Measurements from ENCODE around the gene NUMB.

NUMB gene

DNA sequence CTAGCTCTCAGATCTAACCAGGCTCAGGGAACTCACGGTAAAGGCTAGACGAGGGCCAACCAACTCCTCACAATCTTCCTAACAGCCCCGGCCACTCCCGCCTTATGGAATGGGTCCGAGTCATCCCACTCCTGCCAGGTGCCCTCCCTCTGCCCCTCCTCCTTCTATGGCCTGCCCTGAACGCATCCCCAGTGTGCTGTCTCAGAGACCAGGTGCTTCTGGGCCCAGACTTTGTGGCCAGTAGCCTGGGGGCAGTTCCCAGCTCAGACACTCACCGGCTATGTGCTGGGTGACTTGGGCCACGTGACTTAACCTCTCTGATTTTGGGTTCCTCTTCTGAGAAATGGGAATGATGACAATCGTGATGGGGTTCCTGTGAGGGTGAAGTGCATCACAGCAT, 198.5 kb downstream of the NUMB start:
- TF ChIP-seq, protein P1, sequence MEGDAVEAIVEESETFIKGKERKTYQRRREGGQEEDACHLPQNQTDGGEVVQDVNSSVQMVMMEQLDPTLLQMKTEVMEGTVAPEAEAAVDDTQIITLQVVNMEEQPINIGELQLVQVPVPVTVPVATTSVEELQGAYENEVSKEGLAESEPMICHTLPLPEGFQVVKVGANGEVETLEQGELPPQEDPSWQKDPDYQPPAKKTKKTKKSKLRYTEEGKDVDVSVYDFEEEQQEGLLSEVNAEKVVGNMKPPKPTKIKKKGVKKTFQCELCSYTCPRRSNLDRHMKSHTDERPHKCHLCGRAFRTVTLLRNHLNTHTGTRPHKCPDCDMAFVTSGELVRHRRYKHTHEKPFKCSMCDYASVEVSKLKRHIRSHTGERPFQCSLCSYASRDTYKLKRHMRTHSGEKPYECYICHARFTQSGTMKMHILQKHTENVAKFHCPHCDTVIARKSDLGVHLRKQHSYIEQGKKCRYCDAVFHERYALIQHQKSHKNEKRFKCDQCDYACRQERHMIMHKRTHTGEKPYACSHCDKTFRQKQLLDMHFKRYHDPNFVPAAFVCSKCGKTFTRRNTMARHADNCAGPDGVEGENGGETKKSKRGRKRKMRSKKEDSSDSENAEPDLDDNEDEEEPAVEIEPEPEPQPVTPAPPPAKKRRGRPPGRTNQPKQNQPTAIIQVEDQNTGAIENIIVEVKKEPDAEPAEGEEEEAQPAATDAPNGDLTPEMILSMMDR (conservative IDR thresholded peaks at IDR 0.05; ENCODE audit: low read length) = no peak
- no peak overlapping the region for H3K4me3 ChIP-seq (ENCODE audit: low read length)
- DNase-seq (ENCODE audit: low read depth) = no peak

DNA sequence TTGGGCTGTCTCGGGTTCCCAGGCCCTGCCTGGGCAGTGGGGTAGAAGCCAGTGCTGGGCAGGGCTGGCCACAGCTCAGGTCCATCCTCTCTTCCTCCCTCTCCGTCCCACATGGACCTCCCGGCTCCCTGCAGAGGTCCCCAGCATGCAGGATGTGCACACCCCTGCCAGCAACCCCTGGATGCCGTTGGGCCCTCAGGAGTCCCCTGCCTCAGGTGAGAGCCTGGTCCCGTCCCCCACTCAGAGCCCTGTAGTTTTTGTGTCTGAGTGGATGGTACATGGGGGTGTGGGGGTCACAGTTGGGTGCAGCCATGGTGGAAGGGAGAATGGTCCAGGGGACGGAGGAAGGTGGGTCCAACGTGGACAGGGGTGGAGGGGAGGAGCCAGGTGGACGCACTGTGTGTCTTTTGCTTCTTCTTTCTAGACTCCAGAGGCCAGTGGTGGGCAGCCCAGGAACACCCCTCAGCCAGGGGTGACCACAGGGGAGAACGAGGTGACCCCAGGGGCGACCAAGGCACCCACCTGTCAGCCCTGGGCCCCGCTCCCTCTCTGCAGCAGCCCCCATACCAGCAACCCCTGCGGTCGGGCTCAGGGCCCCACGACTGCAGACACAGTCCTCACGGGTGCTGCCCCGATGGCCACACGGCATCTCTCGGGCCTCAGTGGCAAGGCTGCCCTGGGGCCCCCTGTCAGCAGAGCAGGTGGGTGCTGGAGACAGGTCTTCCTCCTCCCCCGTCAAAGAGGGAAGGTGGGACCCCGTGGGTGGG, 199.3 kb downstream of the NUMB start:
- no peak for DNase-seq (ENCODE audit: low read depth)
- no peak overlapping the region for H3K4me3 ChIP-seq (ENCODE audit: low read length)
- TF ChIP-seq, protein P1 (conservative IDR thresholded peaks at IDR 0.05; ENCODE audit: low read length) = no peak

DNA sequence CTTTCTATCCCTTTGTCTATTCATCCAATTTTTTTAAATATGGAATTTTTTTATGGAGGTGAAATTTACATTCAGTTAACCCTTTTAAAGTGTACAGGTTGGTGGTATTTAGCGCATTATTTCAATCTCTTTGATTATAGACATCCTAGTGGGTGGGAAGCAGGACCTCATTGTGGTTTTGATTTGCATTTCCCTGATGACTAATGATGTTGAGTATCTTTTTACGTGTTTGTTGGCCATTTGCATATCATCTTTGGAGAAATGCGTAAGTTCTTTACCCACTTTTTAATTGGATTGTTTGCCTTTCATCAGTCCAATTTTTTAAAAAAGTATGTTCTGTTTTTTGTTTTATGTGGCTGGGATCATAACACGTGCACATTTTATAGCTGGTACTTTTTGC, 200.3 kb downstream of the NUMB start:
- TF ChIP-seq, protein P1 (conservative IDR thresholded peaks at IDR 0.05; ENCODE audit: low read length) = no peak
- no peak overlapping the region for H3K4me3 ChIP-seq (ENCODE audit: low read length)
- no peak for DNase-seq (ENCODE audit: low read depth)

DNA sequence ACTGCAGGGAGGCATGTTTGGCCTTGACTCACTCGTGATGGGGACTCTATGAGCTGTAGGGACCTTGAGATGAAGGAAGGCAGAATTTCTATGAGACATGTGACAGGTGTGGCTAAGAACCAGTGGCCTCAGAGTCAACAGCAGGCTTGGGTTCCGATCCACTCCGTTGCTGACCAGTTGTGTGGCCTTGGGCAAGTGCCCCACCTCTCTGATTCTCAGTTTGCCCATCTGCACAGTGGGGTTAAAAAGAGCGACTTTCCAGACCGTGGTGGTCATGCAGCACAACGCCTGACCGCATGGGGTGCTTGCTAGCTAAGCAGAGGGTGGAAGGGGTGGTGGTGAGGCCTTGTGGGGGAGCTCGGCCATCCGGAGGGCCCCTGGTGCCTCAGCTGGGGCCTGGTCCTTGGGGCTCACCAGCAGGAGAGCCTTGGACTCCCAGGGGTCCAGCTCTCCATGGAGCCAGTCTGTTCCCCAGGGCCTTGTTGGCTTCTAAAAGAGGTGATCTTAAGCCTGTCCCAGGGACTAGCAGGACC, 202.6 kb downstream of the NUMB start:
- TF ChIP-seq, protein P1 (conservative IDR thresholded peaks at IDR 0.05; ENCODE audit: low read length) = no peak
- H3K4me3 ChIP-seq (ENCODE audit: low read length) = no peak overlapping the region
- no peak for DNase-seq (ENCODE audit: low read depth)

DNA sequence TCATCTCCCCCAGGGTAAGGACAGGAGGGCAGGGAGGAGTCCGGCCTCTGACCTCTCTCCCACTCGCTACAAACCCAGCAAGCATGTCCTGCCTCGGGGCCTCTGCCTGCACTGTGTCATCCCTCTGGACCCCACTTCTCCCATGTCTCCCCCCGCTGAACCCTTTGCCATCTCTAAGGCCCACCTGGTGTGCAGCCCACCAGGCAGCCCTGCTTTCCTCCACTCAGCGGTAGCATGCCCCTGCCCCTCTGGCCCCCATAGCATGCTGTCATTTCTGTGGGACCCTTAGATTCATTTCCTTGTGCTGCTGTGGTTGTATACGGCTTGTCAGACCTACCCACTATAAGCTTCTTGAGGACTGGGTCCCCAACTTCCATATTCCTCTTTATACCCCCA, 203.3 kb downstream of the NUMB start:
- no peak overlapping the region for H3K4me3 ChIP-seq (ENCODE audit: low read length)
- DNase-seq (ENCODE audit: low read depth) = no peak
- TF ChIP-seq, protein P1 (conservative IDR thresholded peaks at IDR 0.05; ENCODE audit: low read length) = no peak

DNA sequence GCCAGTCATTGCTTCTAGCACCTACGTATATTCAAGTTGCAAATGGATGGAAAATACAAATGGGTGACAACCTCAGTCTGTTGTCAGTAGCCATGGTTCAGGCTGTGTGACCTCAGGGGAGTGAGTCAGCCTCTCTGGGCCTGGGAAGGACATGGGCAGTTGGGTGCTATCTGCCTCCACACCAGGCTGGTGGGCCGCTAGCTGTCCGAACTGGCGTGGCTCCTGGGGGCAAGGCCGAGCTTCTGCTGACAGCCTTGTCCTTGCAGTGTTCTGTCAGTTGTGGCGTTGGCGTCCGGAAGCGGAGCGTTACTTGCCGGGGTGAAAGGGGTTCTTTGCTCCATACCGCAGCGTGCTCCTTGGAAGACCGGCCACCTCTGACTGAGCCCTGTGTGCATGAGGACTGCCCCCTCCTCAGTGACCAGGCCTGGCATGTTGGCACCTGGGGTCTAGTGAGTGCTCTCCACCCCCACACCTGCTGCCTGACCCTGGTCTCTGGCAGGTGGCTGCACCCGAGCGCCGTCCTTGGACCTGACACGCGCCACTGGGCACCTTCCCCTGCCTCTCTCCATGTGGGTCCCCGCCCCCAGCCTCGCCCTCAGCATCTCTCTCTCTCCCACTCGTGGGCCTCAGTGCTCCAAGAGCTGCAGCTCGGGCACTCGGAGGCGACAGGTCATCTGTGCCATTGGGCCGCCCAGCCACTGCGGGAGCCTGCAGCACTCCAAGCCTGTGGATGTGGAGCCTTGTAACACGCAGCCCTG, 203.9 kb downstream of the NUMB start:
- H3K4me3 ChIP-seq (ENCODE audit: low read length) = no peak overlapping the region
- TF ChIP-seq, protein P1 (conservative IDR thresholded peaks at IDR 0.05; ENCODE audit: low read length) = no peak
- DNase-seq (ENCODE audit: low read depth) = no peak

Measured in AG10803 (cell line).